GM18867 (cell line): ENCODE results near the gene TMCO5A.
"Not testable (repeated sequence)": the region's sequence is repeated elsewhere in the genome, so short reads cannot be mapped to it uniquely, and the experiment has no call there.

ENCODE experiments used
- ATAC-seq: cut with Tn5 transposase; IDR thresholded peaks from one replicate; pipeline ENCODE4 v1.9.1; 2021; ENCODE audit warnings: mild to moderate bottlenecking, moderate library complexity; ENCODE audit not compliant: unreplicated experiment

The TMCO5A gene

GRCh38 chr15:37934340-37934739, at the start of gene TMCO5A:
TMCO5A (plus strand) TSS chr15:37934640; CDS start chr15:37936324, 1,684 bp downstream.
- ATAC-seq = no peak

GRCh38 chr15:37885651-37886050, 48.8 kb upstream of the TMCO5A start:
- ATAC-seq = no peak

GRCh38 chr15:37888356-37888755, 46.1 kb upstream of the TMCO5A start:
- ATAC-seq = no peak

GRCh38 chr15:37891766-37892368, 42.6 kb upstream of the TMCO5A start:
- peak; percentile 75 for ATAC-seq

GRCh38 chr15:37893309-37893708, 41.1 kb upstream of the TMCO5A start:
- ATAC-seq = no peak

GRCh38 chr15:37898362-37898761, 36.1 kb upstream of the TMCO5A start:
- no peak for ATAC-seq

- no peak for ATAC-seq
These were observed 33.9 kb upstream of the TMCO5A start for GRCh38 chr15:37900326-37901221.

- ATAC-seq = no peak
These were observed 32.3 kb upstream of the TMCO5A start for GRCh38 chr15:37902126-37902525.

- no peak for ATAC-seq
These were observed 30.4 kb upstream of the TMCO5A start for GRCh38 chr15:37903919-37904625.

GRCh38 chr15:37907136-37907535, 27.3 kb upstream of the TMCO5A start:
- ATAC-seq = no peak

GRCh38 chr15:37921527-37922385, 12.7 kb upstream of the TMCO5A start:
- no peak for ATAC-seq

- no peak for ATAC-seq
These were observed 8.3 kb upstream of the TMCO5A start for GRCh38 chr15:37926136-37926535.

GRCh38 chr15:37929238-37929637, 5.2 kb upstream of the TMCO5A start:
- no peak for ATAC-seq

- no peak for ATAC-seq
These were observed 3.1 kb upstream of the TMCO5A start for GRCh38 chr15:37931321-37931720.

GRCh38 chr15:37931868-37932267, 2.6 kb upstream of the TMCO5A start:
- no peak for ATAC-seq

- ATAC-seq = no peak
These were observed 1.9 kb upstream of the TMCO5A start for GRCh38 chr15:37932549-37932948.

GRCh38 chr15:37933666-37934065, 774 bp upstream of the TMCO5A start:
- no peak for ATAC-seq

- no peak for ATAC-seq
These were observed 6.4 kb downstream of the TMCO5A start for GRCh38 chr15:37940876-37941275.

GRCh38 chr15:37941779-37942178, 7.3 kb downstream of the TMCO5A start:
- ATAC-seq = no peak

GRCh38 chr15:37951999-37952398, 17.6 kb downstream of the TMCO5A start:
- ATAC-seq = no peak

- ATAC-seq = not testable (repeated sequence)
These were observed 26.3 kb downstream of the TMCO5A start for GRCh38 chr15:37960742-37961141.
